HG02759 (cell line): ENCODE data around the gene PMEPA1.
A peak's percentile ranks its signal among the peaks of the same experiment; 100 is the strongest.

Source experiments
- ATAC-seq: cut with Tn5 transposase; IDR thresholded peaks from one replicate; pipeline ENCODE4 v1.9.1; 2021; ENCODE audit warnings: mild to moderate bottlenecking, moderate library complexity; ENCODE audit not compliant: unreplicated experiment

The PMEPA1 gene, protein sequence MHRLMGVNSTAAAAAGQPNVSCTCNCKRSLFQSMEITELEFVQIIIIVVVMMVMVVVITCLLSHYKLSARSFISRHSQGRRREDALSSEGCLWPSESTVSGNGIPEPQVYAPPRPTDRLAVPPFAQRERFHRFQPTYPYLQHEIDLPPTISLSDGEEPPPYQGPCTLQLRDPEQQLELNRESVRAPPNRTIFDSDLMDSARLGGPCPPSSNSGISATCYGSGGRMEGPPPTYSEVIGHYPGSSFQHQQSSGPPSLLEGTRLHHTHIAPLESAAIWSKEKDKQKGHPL

DNA sequence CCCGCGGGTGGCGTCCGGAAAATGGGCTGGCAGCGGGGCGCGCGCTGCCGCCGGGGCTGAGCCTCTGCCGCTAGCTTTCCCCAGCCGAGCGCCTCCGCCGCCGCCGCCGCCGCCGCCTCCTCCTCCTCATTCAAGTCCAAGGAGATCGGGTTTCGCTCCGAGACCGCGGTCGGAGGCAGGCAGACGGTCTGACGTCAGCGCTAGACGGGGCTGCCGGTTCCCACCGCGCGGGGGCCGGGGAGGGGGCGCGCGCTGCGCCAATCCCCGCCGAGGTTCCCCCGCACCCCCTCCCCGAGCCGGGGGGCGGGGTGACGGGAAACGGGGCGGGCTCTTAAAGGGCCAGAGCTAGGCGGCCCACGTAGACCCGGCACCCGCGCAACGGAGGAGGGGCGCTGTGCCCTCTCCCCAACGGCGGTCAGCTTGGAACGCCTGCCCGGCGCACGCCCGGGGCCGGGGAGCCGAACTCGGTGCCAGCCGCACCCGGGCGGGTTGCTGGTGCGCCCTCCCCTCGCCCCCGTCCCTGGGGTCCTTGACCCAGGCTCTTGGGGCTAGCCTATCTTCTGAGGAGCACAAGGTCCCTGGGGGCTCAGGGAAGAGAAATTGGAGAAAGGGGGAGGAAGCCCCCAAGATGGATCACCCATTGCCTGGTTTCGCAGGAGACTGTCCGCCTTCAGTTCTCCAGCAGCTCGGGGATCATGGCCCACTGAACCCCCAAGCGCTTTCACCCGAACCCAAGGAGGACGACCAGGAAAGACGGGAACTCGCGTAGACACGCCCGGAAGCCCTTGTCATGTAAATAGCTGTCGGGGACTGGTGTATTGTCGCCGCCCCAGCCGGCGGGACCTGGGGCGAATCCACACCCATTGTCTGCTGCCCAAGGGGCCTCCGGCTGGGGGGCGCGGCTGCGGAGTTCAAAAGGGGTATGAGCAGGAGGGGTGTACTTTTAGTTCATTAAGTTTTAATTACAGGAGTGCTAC is at the start of gene PMEPA1:
PMEPA1 (minus strand) TSS at position 193 of the 977 bp plus-strand sequence. CDS start 433 bp downstream, outside the sequence.
- ATAC-seq: peak; percentile 78

DNA sequence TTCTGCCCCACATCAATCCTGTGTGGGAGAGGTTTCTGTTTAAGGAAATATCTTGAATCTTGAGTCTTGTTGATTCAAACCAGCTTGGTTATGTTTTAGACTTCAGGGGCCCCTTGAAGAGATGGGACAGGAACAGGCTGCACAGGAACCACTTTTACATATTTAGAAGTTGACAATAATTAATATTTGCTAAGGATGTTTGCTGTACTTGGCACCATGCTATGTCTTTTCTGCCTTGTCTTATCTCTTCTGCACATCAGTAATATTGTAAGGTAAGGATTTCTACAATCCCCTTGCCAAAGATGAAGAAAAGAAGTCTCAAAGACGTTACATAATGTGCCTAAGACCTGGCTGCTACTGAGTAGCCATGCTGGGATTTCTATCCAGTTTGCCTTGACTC is 48.0 kb upstream of the PMEPA1 start:
- no peak for ATAC-seq

DNA sequence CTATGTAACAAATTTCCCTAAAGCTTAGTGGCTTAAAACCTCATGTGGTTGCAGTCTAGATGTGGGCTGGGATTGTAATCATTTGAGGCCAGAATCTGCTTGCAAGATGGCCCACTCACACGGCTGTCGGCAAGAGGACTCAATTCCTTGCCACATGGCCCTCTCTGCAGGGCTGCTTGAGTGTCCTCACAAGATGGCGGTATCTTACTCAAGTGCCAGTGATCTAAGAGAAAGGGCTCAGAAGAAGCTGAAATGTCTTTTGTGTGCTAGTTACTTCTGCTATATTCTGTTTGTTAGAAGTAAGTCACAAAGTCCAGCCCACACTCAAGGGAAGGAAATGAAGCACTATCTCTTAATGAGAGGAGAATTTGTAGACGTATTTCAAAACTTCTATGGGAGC is 47.1 kb upstream of the PMEPA1 start:
- ATAC-seq: no peak

DNA sequence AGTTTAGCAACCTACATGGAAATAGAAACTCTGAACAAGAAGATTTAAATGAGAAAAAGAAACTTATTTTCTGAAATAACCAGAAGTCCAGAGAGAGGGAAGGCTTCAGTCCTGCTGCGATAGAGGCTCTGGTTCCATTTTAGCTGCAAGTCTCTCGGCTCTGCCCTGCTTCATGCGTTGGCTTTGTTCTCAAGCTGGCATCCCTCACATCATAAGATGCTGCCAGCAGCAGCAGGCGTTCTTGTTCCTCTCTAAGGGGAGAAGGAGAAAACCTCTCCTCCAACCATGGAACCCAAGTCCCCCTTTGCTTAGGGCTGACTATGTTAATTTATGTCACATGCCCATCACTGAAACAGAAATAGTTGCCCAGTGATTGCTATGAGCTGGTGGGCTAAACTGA is 46.4 kb upstream of the PMEPA1 start:
- no peak for ATAC-seq

DNA sequence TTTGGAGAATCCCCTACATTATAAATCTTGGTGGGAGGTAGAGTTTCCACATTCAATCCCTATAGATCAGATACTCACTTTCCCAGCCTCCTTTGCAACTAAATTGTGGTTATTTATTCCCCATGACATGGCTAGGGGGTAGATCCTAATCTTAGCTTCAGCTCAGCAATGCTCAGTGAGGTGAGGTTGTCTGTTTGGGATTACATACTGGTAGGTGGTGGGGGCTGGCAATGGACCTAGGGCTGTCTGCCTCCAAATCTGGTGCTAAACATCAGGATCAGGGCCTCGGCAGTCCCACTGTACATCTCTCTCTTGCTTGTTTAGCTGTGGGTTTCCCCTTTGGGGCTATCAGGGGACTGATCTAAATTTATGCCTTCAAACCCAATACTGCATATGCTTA is 45.8 kb upstream of the PMEPA1 start:
- no peak for ATAC-seq

DNA sequence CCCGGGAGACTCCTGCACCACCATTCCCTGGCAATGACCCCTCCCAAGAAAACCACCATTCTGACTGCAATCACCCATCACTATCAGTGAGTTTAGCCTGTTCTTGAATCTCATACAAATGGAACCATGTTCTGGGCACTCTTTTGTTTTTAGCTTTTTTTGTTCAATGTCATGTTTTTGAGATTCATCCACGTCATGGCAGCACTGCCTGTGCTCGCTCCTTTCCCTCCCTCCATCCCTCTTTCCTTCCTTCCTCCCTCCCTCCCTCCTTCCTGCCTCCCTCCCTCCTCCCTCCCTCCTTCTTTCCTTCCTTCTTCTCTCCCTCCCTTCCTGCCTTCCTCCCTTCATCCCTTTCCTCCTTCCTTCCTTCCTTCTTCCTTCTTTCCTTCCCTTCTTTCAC is 44.4 kb upstream of the PMEPA1 start:
- no peak for ATAC-seq

DNA sequence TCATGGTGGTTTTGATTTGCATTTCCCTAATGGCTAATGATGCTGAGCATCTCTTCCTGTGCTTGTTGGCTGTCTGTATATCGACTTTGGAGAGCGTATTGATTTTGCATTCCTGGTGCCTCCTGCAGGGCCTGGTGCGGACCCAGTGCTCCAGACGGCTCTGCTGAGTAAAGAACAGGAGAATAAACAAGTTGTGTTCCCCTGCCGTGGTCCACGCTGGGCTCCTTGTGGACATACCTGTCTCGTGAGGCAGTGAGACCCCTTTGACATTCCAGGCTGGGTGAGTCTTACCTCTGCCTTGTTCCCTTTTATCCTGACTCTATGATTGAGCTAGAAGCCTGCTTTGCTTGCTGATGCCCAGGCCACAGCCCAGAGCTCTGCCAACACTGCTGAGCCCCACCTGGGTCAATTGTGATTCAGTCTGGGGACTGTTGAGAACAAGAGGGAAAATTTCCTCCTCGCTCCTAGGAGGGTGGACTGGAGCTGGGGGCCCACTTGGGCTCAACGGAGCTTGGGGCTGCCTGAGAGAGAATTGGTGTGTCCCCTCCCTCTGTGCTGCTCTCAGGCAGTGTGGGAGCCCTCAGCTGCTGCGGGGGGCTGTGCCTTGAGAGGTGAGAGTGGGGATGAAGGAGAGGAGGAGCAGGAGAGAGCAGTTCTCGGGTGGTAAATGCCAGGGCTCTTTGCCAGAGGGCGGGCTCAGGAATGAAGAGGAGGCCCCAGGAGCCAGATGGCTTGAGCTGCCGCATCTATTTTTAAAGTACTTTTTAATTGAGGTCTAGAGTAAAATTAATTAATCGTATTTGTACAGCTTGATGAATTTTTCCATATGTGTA is 43.7 kb upstream of the PMEPA1 start:
- ATAC-seq: no peak

DNA sequence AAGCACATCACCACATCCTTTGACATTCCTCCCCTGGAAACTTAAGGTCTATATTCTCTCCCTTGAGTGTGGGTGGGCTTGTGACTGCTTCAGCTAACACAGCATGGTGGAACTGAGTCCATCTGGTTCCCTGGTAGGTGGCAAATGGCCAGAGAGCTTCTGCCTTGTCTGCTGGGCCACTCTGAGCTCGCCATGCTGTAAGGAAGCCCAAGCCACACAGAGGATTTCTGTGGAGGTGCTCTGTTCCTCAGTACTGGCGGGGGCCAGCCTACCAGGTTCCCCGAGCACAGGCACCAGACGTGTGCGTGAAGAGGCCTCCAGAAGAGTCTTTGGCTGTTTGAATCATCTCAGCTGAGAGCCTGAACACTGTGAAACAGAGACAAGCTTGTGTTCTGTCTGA is 41.6 kb upstream of the PMEPA1 start:
- ATAC-seq: no peak

DNA sequence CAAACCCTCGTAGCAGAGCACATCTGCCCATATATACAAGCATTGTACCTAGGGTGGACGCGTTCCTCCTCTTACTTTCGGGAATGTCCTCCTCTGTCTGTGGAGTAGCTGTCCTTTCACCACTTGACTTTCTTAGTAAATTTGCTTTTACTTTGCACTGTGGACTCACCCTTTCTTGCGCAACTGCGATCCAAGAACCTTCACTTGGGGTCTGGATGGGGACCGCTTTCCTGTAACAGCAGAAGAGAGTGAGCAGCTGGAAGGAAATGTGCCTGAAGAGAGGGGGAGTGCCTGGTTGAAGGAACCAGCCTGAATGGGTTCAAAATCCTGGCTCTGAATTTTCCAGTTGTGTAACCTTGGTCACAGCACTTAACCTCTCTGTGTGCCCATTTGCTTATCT is 40.1 kb upstream of the PMEPA1 start:
- no peak for ATAC-seq

DNA sequence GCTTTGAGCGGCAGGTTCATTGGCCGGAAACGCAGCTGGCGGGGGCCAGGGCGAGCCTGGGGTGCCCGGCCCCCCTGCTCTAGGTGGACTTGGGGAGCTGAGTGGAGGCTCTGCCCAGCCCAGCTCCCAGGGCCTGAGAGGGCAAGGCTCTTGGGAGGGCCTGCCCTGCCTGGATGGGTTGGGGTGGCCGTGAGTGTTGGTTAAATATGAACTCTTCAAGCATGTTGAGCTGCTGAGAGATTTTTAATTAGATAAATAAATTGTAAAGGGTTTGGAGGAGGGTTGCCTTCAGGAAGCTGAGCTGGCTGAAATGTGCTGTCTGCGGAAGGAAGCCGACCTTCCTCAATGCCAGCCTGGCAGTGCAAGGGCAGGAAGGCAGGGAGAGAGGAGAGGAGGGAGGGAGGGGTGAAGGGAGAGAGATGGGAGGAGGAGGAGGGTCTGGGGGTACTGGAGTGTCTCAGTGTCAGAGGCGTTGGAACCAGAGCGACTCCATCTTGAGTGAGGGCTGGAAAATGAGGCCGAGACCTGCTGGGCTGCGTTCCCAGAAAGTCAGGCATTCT is 39.4 kb upstream of the PMEPA1 start:
- no peak for ATAC-seq

DNA sequence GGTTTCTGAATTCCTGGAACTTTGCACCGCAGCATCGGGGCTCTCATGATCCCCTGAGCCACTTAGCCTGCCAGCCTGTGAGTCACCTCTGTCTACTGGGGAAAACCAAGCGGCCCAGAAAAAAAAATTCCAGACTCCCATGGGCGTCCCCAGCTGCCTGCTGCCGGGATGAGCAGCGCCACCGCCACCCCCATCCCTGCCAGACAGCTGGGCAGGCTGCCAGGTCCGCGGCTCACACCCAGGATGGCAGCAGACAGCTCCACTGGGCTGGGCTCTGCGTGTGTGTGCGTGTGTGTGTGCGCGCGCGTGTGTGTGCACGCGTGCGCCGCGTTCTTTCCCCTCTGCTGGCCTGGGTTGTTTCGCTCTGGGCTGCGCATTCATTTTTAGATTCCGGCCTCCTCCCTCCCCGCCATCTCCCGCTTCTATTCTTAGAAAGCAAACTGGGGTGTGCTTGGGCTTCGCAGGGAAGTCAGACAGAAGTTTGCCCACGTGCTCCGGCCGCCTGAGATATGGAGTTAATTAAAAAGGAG is 38.9 kb upstream of the PMEPA1 start:
- ATAC-seq: no peak

DNA sequence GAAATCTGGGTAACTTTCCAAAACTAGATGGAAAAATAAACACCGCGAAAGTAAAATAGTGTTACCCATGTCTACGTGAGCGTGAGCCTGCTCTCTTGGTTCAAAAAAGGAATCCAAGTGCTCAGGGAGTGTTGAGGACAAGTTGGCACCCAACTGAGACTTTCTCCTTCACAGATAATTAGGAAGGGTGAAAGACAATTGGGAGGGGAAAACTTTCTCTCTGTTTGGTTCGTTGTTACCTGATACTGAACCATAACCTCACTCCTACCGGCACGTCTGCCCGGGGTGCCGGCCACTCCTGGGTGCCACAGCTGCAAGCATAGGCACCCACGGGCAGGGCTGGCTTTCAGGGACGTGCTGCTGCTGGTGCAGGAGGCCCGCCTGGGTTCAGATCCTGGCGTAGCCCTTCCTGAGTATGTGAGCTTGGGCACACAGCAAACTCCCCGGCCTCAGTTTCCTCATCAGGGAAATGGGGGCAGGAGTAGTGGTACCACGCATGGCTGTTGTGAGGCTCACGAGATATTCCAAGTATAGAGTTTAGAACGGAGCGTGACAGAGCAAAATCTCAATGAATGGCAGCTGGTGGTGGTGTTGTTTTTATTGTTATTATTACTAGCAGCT is 38.2 kb upstream of the PMEPA1 start:
- no peak for ATAC-seq

DNA sequence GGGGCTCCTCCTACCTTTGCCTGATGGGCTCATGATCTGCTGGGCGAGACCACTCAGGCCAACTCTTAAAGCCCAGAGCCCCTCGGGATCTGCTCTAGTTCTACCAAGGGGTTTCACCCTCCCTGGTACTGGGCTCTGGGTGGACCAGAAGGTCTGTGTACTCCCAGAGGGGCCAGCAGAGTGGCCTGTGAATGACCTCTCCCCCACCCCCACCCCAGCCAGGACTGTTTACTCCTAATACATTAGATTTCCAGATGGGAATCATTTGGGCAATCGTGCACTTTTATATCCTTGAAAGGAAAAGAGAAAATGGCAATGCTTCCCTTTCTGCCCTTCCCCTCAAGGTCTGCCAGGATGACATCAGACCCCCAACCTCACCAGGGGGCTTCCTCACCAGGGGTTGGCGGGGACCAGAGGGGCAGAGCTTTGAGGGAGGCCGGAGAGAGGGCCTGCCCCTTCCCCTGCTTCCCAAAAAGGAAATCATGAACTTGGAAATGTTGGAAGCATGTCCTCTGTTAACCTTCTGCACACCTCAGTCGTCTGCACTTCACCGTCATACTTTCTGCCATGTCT is 37.1 kb upstream of the PMEPA1 start:
- no peak for ATAC-seq

DNA sequence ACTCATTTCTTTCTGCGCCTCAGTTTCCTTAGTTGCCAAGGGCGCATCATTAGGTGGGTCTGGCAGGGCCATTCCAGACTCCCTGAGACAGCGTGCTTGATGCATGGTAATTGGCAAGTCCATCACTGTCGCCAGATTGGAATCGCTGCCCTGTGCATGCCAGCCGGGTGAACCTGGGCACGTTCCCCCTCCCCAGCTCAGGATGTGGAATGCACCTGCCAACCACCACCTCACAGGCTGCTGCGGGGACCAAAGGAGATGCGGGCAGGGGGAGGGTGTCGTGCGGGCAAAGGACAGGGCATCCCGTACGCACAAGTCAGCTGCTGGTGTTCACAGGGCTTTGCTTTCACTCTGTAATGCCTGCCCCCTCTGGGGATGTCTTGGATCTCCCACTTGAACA is 36.4 kb upstream of the PMEPA1 start:
- no peak for ATAC-seq

DNA sequence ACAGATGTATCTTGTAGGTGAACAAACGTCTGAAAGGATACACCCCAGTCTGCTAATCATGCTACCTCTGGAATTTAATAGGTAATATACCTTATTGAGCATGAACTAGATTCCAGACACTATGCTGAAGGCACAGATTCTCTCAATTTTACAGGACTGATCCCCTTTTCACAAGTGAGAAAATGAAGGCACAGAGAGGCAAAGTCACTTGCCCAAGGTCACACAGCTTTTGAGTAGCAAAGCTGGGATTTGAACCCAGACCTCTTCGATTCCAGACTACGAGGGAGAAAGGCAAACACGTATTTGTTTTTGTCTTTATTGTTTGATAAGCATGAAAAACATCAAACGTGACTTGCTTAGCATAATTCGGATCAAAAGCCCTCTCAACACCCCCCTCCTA is 34.4 kb upstream of the PMEPA1 start:
- no peak for ATAC-seq

DNA sequence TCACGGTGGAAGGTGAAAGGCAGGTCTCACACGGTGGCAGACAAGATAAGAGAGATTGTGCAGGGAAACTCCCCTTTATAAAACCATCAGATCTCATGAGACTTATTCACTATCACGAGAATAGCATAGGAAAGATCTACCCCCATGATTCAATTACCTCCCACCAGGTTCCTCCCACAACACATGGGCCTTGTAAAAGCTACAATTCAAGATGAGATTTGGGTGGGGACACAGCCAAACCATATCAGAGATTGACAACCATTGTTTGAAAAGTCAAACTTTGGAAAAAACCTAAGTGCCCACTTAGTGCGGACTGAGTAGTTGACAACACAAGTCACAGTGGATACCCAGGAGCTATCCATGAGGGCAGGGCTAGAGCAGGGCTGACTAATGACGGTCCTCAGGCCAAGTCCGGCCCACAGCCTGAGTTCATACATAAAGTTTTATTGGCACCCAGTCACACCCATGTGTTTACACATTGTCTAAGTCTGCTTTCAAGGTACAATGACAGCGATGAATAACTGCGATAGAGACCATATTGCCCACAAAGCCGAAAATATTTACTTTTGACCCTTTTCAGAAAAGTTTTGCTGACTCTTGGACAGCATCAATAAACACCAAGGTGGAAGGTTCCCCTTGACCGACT is 33.8 kb upstream of the PMEPA1 start:
- no peak for ATAC-seq

DNA sequence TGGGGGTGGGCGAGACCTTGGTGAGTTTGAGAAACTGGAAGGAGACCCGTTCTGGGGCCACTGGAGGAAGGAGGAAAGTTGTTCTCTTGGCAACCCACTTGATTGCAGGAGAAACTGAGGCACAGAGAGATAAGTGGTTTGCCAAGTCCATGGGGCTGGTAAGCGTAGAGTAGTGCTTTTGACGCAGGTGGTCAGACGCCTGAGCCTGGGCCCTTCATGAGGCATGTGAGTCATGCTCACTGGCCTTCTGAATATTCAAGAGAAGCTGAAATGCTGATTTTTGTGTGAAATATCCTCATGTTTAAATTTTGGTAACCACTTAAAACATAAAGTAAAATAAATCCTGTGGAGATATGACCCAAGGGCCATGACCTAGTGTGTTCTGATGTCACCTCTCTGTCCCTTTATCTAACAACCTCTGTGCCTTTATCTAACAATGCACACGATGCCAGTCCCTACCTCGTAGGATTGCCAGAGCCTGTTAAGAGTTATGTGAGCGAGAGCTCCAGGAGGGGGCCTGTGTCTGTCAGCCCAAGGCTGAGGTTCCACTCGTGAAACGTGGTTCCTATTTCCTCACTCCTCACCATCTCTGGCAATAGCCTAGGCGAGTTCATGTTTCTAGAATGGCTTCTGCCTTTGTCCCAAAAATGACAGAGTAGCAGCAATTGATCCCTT is 32.8 kb upstream of the PMEPA1 start:
- no peak for ATAC-seq

DNA sequence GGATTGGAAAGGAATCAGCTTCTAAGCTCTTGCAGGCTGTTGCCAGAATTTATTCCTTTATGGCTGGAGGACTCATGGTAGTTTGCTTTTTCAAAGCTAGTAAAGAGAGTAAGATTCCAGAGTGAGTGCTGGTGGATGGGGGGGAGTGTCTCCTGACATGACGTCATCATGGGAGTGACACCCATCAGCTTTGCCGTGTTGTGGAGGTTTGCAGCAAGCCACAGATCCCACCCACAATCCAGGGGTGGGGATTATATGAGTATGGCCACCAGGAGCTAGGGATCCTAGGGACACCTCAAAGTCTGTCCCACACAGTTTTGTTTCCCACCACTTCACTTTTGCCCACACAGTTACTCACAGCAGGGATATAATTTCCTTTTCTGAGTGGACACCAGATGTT is 28.7 kb upstream of the PMEPA1 start:
- ATAC-seq: no peak

DNA sequence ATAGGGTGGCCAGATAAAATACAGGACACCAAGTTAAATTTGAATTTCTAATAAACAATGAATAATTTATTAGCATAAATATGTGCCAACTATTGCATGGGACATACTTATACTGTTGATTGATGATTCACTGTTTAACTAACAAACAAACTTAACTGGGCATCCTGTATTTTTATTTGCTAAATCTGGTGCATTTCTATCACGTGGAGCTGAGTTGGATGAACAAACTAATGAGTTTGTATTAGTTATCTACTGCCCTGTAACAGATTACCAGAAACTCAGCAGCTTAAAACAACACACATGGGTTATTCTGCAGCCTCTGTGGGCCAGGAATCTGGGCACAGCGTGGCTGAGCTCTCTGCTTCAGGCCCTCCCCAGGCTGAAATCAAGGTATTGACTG is 28.2 kb upstream of the PMEPA1 start:
- ATAC-seq: no peak
